ENCODE results near the gene SH2D6. TPM values are rescaled to one million over a fixed set of nuclear protein-coding genes. Genes with fewer than 3 reads are reported as not detected.

SH2D6 gene
- total RNA-seq, result under 1 TPM; 0.77 to 0.96 TPM

GRCh38 chr2:85418132-85419008 is at the start of gene SH2D6:
SH2D6 (plus strand) TSS chr2:85418714; CDS start chr2:85429466, 10,752 bp downstream.
- TF ChIP-seq CTCF (IDR thresholded peaks at IDR 0.05), result no peak
- intact Hi-C loops (cut with micrococcal nuclease), result no loop called here
- Mint-ChIP-seq H3K4me1 (ENCODE audit: low read depth) (peaks cover 31% of the 10 kb centered on the region), H3K27ac (peak within 1 kb of the TSS; percentile 98), H3K27me3 (no peaks in the 10 kb centered on the region), H3K9me3 (no peaks in the 10 kb centered on the region), H3K4me3 (peak within 1 kb of the TSS; percentile 89), H3K36me3 (ENCODE audit: low read depth) (no peaks in the 10 kb centered on the region)
- CTCF ChIA-PET, result interaction anchor here (0.7 to 5.3 kb wide), 13 partner anchors 10 to 219 kb away, joined by 3 to 221 read pairs (median 11); partner anchors contain the start of genes MAT2A and VAMP8
- peak; percentile 90 for DNase-seq
- POLR2A ChIA-PET, result interaction anchor here (0.7 to 15.2 kb wide), 11 partner anchors 10 to 223 kb away, joined by 3 to 331 read pairs (median 4); partner anchors contain the start of genes ELMOD3, MAT2A, RETSAT and TGOLN2
- ATAC-seq, result peak; percentile 83

GRCh38 chr2:85368921-85369320 is 49.6 kb upstream of the SH2D6 start:
- Mint-ChIP-seq H3K4me1 (ENCODE audit: low read depth) (no peaks in the 10 kb centered on the region), H3K36me3 (ENCODE audit: low read depth) (peaks cover 3% of the 10 kb centered on the region), H3K27me3 (no peaks in the 10 kb centered on the region), H3K9me3 (no peaks in the 10 kb centered on the region), H3K4me3 (no peak overlapping the region), H3K27ac (no peak overlapping the region)
- no peak for TF ChIP-seq CTCF (IDR thresholded peaks at IDR 0.05)
- intact Hi-C loops (cut with micrococcal nuclease), result no loop called here
- POLR2A ChIA-PET, result interaction anchor here (1.4 kb wide), 1 partner anchor 26 kb away, joined by 3 read pairs; no protein-coding TSS in a partner anchor
- ATAC-seq (no peak), DNase-seq (no peak)
- CTCF ChIA-PET, result interaction anchor here (2.6 kb wide), 1 partner anchor 14 kb away, joined by 11 read pairs; the partner anchor contains the start of genes ELMOD3 and RETSAT

- Mint-ChIP-seq H3K4me3 (no peak overlapping the region), H3K9me3 (no peaks in the 10 kb centered on the region), H3K36me3 (ENCODE audit: low read depth) (peaks cover 5% of the 10 kb centered on the region), H3K27ac (no peak overlapping the region), H3K27me3 (no peaks in the 10 kb centered on the region), H3K4me1 (ENCODE audit: low read depth) (no peaks in the 10 kb centered on the region)
- DNase-seq (no peak), ATAC-seq (no peak)
- intact Hi-C loops (cut with micrococcal nuclease), result no loop called here
- ChIA-PET CTCF (interaction anchor here (1.1 to 2.6 kb wide), 3 partner anchors 14 to 23 kb away, joined by 3 to 11 read pairs (median 7); partner anchors contain the start of genes ELMOD3 and RETSAT), POLR2A (interaction anchor here (1.1 to 1.4 kb wide), 2 partner anchors 15 to 25 kb away, joined by 3 to 6 read pairs; partner anchors contain the start of genes ELMOD3 and RETSAT)
- no peak for TF ChIP-seq CTCF (IDR thresholded peaks at IDR 0.05)
Observed at GRCh38 chr2:85369500-85369899, 49.0 kb upstream of the SH2D6 start.

GRCh38 chr2:85371045-85371444 is 47.5 kb upstream of the SH2D6 start:
- ChIA-PET POLR2A (interaction anchor here (0.9 to 1.5 kb wide), 2 partner anchors 31 to 175 kb away, joined by 3 to 4 read pairs; no protein-coding TSS in a partner anchor), CTCF (interaction anchor here (1.4 to 2.6 kb wide), 3 partner anchors 16 to 21 kb away, joined by 3 to 11 read pairs (median 7); partner anchors contain the start of genes ELMOD3 and RETSAT)
- DNase-seq (no peak), ATAC-seq (no peak)
- H3K4me3 Mint-ChIP-seq, result no peak overlapping the region
- TF ChIP-seq CTCF (IDR thresholded peaks at IDR 0.05), result no peak
- peaks cover 5% of the 10 kb centered on the region for H3K36me3 Mint-ChIP-seq (ENCODE audit: low read depth)
- no peaks in the 10 kb centered on the region for H3K27me3 Mint-ChIP-seq
- H3K4me1 Mint-ChIP-seq (ENCODE audit: low read depth), result no peaks in the 10 kb centered on the region
- H3K9me3 Mint-ChIP-seq, result no peaks in the 10 kb centered on the region
- intact Hi-C loops (cut with micrococcal nuclease), result no loop called here
- H3K27ac Mint-ChIP-seq, result no peak overlapping the region
